BLaER1 (cell line): ENCODE measurements around the gene C20orf202.

Experiments
- H3K27ac ChIP-seq: shearing (Covaris generic); formaldehyde crosslinking; 2 replicates; pipeline ENCODE4 v1.8.1; 2022
- H3K27me3 ChIP-seq: shearing (Covaris generic); formaldehyde crosslinking; 2 replicates; pipeline ENCODE4 v1.8.1; 2022
- H3K36me3 ChIP-seq: shearing (Covaris generic); formaldehyde crosslinking; 2 replicates; pipeline ENCODE4 v1.8.1; 2022
- H3K4me1 ChIP-seq: shearing (Covaris generic); formaldehyde crosslinking; 2 replicates; pipeline ENCODE4 v1.8.1; 2022
- H3K4me2 ChIP-seq: shearing (Covaris generic); formaldehyde crosslinking; 2 replicates; pipeline ENCODE4 v1.8.1; 2022
- H3K4me3 ChIP-seq: shearing (Covaris generic); formaldehyde crosslinking; 2 replicates; pipeline ENCODE4 v1.8.1; 2022
- H3K9ac ChIP-seq: shearing (Covaris generic); formaldehyde crosslinking; 2 replicates; pipeline ENCODE4 v1.8.1; 2022
- H3K9me3 ChIP-seq: shearing (Covaris generic); formaldehyde crosslinking; 2 replicates; pipeline ENCODE4 v1.8.1; 2022
- H4K20me1 ChIP-seq: shearing (Covaris generic); formaldehyde crosslinking; 2 replicates; pipeline ENCODE4 v1.8.1; 2022
- Cebpa-rat ChIP-seq: shearing (Covaris generic); IDR thresholded peaks from 2 replicates; pipeline ENCODE4 v1.8.1; 2022

Gene C20orf202

DNA sequence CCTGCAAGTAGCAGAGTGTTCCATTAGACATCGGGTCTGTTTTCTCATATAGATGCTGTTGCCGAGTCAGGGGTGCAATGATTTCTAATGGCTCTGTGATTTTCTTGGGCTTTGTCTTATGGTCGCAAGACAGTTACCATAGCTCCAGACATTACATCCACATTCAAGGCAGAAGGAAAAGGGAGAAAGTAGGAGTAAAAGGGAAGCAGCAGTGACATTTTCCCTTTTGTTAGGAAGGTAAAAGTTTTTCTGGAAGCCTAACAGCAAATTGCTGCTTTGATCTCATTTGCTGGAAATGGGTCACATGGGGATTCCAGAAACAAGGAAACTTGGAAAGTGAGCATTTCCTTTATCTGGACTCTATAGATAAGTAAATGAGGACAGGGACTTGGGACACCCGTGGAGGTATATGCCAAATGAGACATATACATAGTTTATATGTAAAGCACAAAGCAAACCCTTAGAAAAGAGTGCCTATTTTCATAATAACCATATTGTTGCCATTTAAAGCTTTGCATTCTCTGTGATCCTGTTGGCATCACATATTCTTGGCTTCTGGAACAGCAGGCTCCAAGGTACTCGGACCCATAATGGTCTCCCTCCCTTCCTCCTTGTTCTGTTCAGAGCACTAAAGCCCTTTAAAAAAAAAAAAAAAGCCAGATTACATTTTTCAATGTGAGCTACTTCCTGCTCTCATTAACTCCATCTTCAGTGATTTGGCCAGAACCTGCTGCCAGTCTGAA, at the start of gene C20orf202:
Gene C20orf202, plus strand, starts transcription at position 693 of the 743 bp plus-strand sequence. CDS start 132 bp downstream, outside the sequence.
- Histone ChIP-seq H4K20me1 (no peaks in the 10 kb centered on the region), H3K9ac (no peak within 1 kb of the TSS), H3K9me3 (no peaks in the 10 kb centered on the region), H3K4me3 (no peak within 1 kb of the TSS), H3K4me2 (no peak within 1 kb of the TSS), H3K27me3 (no peaks in the 10 kb centered on the region), H3K27ac (no peak within 1 kb of the TSS), H3K4me1 (no peaks in the 10 kb centered on the region), H3K36me3 (no peaks in the 10 kb centered on the region)
- TF ChIP-seq Cebpa-rat: no peak

DNA sequence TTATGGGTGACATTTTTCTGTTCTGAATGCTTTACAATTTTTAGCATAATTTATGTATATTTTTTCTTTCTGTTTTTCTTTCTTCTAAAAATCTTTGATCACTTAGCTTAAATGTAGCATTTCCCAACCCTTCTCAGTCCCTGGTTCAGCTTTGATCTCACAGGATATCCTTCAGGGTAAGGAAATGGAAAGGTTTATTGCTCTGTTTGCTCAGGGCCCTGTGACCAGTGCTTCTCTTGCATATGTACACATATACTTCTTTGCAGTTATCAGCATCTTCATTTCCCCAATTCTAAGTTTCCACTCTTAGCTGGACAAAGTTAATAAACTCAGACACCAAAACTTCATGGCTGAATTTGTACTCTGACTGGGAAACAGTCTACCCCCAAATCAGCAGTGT, 49.0 kb upstream of the C20orf202 start:
- no peak overlapping the region for H3K27ac ChIP-seq
- H3K4me3 ChIP-seq: no peak overlapping the region
- H3K4me2 ChIP-seq: no peak overlapping the region
- no peak overlapping the region for H3K9ac ChIP-seq
- peaks cover 7% of the 10 kb centered on the region; the same call in 1 of the 2 replicates for H3K9me3 ChIP-seq
- peaks cover 53% of the 10 kb centered on the region for H4K20me1 ChIP-seq
- H3K27me3 ChIP-seq: no peaks in the 10 kb centered on the region
- H3K36me3 ChIP-seq: peaks cover 77% of the 10 kb centered on the region
- peaks cover 12% of the 10 kb centered on the region; the same call in 1 of the 2 replicates for H3K4me1 ChIP-seq
- no peak for TF ChIP-seq Cebpa-rat

DNA sequence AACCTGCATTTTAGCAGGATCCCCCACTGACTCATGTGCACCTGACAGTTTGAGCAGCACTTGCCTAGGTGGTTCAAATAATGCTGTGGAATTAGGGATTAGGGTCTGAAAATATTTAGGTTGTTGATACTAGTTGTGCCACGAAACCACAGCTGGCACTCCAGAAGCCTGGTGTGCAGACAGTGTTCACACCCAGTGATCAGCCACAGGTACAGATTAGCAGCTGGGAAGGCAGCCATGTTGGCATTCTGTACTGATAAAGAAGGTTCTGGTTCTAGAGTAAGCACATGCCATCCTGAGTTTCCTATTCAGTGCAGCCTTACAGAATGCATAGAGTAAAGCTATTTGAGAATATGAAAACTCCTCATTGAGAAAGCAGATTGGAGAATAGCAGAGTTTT, 48.6 kb upstream of the C20orf202 start:
- H3K27me3 ChIP-seq: no peaks in the 10 kb centered on the region
- H3K36me3 ChIP-seq: peaks cover 79% of the 10 kb centered on the region
- no peak for TF ChIP-seq Cebpa-rat
- H3K4me1 ChIP-seq: peaks cover 12% of the 10 kb centered on the region; the same call in 1 of the 2 replicates
- no peak overlapping the region for H3K4me3 ChIP-seq
- H3K9ac ChIP-seq: no peak overlapping the region
- peaks cover 53% of the 10 kb centered on the region for H4K20me1 ChIP-seq
- no peak overlapping the region for H3K4me2 ChIP-seq
- H3K9me3 ChIP-seq: peaks cover 7% of the 10 kb centered on the region; the same call in 1 of the 2 replicates
- H3K27ac ChIP-seq: no peak overlapping the region

DNA sequence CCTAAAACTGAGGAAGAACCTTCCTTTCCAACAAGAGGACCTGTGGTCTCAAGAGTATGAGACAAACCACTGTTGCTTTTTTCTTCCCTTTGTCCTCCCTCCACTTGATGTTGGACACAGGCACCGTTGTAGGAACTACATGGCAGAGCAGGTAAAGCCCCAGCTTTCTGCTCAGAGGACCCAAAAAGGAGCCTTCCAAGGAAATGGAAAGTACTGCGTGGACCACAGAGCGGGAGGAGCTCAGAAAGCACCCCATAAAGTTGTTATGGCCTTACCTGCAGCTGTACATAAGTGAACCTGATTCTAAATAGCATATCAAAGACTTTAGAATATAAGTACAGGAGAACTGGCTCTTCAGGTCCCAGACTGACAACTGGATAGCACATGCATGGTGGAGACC, 47.9 kb upstream of the C20orf202 start:
- peaks cover 7% of the 10 kb centered on the region; the same call in 1 of the 2 replicates for H3K9me3 ChIP-seq
- H3K27me3 ChIP-seq: no peaks in the 10 kb centered on the region
- H3K4me3 ChIP-seq: no peak overlapping the region
- TF ChIP-seq Cebpa-rat: no peak
- no peak overlapping the region for H3K27ac ChIP-seq
- H3K4me2 ChIP-seq: no peak overlapping the region
- H4K20me1 ChIP-seq: peaks cover 48% of the 10 kb centered on the region
- H3K36me3 ChIP-seq: peaks cover 79% of the 10 kb centered on the region
- peaks cover 12% of the 10 kb centered on the region; the same call in 1 of the 2 replicates for H3K4me1 ChIP-seq
- H3K9ac ChIP-seq: no peak overlapping the region

DNA sequence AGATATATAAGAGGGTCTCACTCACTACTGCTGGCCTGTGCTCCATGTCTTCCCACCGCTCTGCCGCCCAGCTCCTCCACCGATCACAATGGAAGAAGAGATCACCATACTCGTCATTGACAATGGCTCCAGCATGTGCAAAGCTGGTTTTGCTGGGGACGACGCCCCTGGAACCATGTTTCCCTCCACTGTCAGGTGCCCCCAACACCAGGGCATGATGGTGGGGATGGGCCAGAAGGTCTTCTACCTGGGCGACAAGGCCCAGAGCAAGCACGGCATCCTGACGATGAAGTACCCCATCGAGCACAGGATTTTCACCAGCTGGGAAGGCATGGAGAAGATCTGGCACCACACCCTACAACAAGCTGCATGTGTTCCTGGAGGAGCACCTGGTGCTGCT, 42.8 kb upstream of the C20orf202 start:
- Histone ChIP-seq H3K36me3 (peaks cover 86% of the 10 kb centered on the region), H3K9ac (no peak overlapping the region), H3K4me2 (no peak overlapping the region), H3K4me1 (peaks cover 30% of the 10 kb centered on the region), H4K20me1 (peaks cover 49% of the 10 kb centered on the region), H3K4me3 (no peak overlapping the region), H3K27ac (no peak overlapping the region), H3K9me3 (peaks cover 3% of the 10 kb centered on the region; the same call in 1 of the 2 replicates), H3K27me3 (no peaks in the 10 kb centered on the region)
- no peak for TF ChIP-seq Cebpa-rat

DNA sequence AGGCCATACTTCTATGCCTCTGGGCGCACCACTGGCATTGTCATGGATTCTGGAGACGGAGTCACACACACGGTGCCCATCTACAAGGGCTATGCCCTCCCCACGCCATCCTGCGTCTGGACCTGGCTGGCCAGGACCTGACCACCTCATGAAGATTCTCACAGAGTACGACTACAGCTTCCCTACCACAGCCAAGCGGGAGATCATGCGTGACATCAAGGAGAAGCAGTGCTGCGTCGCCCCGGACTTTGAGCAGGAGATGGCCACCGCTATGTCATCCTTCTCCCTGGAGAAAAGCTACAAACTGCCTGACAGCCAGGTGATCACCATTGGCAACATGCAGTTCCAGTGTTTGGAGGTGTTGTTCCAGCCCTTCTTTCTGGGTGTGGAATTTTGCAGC, 42.3 kb upstream of the C20orf202 start:
- no peaks in the 10 kb centered on the region; the same call in 1 of the 2 replicates for H3K9me3 ChIP-seq
- H3K4me3 ChIP-seq: no peak overlapping the region
- H3K27ac ChIP-seq: no peak overlapping the region
- no peak for TF ChIP-seq Cebpa-rat
- no peak overlapping the region for H3K4me2 ChIP-seq
- peaks cover 49% of the 10 kb centered on the region for H4K20me1 ChIP-seq
- peaks cover 30% of the 10 kb centered on the region for H3K4me1 ChIP-seq
- H3K27me3 ChIP-seq: no peaks in the 10 kb centered on the region
- H3K9ac ChIP-seq: no peak overlapping the region
- peaks cover 86% of the 10 kb centered on the region for H3K36me3 ChIP-seq

DNA sequence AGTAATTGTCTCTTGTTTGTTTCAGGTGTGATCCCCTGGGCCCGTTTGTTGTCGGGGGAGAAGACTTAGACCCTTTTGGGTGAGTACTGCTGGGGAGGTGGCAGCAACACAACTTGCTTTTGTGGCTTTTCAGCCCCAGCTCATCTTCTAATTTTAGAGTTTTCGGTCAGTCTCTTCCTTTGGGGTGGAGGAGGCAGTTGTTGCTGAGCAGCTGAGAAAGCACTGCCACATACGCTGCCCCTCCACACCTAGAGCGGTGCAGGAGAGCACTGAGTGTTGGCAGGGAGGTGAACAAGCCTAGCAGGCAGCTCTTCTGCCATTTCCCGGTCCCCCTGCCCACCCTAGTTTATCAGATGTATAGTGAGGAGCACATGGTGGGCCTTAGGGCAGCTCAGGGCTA, 40.1 kb upstream of the C20orf202 start:
- peak overlapping the region; percentile 48 for H3K27ac ChIP-seq

DNA sequence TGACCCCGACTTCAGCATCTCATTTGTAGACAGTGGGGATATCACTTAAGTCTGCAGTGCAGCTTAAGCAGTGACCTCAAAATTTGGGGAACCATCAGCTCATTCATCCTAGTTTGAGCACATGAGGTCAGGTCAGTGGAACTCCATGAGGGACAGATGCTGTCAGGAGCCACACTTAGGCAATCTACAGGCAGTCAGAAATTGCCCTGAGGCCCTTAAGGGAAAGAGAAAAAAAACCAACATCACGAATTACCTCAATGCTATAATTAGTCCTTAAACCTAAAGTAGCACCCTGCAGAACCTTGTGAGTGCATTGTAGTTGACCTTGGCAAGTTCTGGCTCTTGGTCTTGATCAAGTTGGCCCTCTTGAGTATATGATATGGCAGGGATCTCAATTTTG, 39.6 kb upstream of the C20orf202 start:
- peak overlapping the region; percentile 80 for H3K4me2 ChIP-seq
- peaks cover 30% of the 10 kb centered on the region for H3K4me1 ChIP-seq
- H3K4me3 ChIP-seq: no peak overlapping the region
- peaks cover 47% of the 10 kb centered on the region for H4K20me1 ChIP-seq
- no peak for TF ChIP-seq Cebpa-rat
- H3K9ac ChIP-seq: peak overlapping the region; percentile 51; the same call in 1 of the 2 replicates
- H3K27me3 ChIP-seq: no peaks in the 10 kb centered on the region
- no peaks in the 10 kb centered on the region for H3K9me3 ChIP-seq
- peak overlapping the region; percentile 48 for H3K27ac ChIP-seq
- H3K36me3 ChIP-seq: peaks cover 91% of the 10 kb centered on the region

More for the DNA sequence above, 40.1 kb upstream of the C20orf202 start:
- Histone ChIP-seq H3K4me1 (peaks cover 30% of the 10 kb centered on the region), H3K4me3 (no peak overlapping the region), H3K4me2 (peak overlapping the region; percentile 80), H4K20me1 (peaks cover 49% of the 10 kb centered on the region), H3K27me3 (no peaks in the 10 kb centered on the region), H3K36me3 (peaks cover 91% of the 10 kb centered on the region), H3K9ac (peak overlapping the region; percentile 51; the same call in 1 of the 2 replicates), H3K9me3 (no peaks in the 10 kb centered on the region)
- no peak for TF ChIP-seq Cebpa-rat

DNA sequence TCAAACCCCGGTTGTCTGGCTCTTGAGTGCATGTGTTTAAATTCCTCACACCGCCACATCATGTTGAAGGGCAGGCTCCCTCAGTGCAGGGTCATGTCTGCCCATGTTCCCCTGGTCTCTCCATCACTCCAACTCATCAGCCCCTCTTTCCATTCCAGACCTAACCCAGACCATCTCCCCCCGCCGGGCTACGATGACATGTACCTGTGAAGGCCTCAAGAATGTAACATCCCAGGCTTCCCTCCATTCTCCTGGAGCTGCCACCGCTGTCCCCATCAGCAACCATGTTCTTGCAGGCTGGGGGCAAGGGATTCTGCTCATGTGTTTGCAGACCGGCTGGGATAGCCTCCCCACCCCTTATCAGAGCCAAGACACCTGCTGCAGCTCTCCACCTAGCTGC, 38.4 kb upstream of the C20orf202 start:
- peaks cover 94% of the 10 kb centered on the region for H3K36me3 ChIP-seq
- no peaks in the 10 kb centered on the region for H3K9me3 ChIP-seq
- H3K4me1 ChIP-seq: peaks cover 30% of the 10 kb centered on the region

DNA sequence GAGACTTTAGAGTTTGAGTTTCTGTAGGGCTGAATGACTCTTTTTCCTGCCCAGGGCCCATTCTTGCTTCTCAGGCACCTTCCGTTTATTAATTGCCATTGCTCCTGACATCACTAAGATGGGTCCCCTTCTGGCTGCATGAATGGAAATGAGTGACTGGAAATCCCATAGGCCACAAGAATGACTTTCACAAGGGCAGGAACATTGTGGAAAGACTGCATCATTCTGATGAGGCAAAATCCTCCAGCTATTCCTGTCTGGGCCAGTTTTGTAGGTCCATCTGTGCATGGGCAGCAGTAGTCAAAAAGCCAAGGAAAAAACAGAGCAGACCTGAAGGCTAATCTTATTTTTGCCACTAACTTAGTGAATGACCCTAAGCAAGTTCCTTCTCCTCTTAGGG, 37.7 kb upstream of the C20orf202 start:
- TF ChIP-seq Cebpa-rat: no peak
- Histone ChIP-seq H3K4me2 (no peak overlapping the region), H3K4me3 (no peak overlapping the region), H3K27ac (no peak overlapping the region), H4K20me1 (peaks cover 54% of the 10 kb centered on the region), H3K4me1 (peaks cover 30% of the 10 kb centered on the region), H3K36me3 (peaks cover 94% of the 10 kb centered on the region), H3K9me3 (no peaks in the 10 kb centered on the region), H3K27me3 (no peaks in the 10 kb centered on the region), H3K9ac (no peak overlapping the region)

More for the DNA sequence above, 38.4 kb upstream of the C20orf202 start:
- no peak overlapping the region for H3K4me2 ChIP-seq
- no peak overlapping the region for H3K27ac ChIP-seq
- H4K20me1 ChIP-seq: peaks cover 50% of the 10 kb centered on the region
- H3K27me3 ChIP-seq: no peaks in the 10 kb centered on the region
- no peak overlapping the region for H3K4me3 ChIP-seq
- no peak overlapping the region for H3K9ac ChIP-seq
- no peak for TF ChIP-seq Cebpa-rat
